HEK293 (cell line): ENCODE measurements around the gene RPS14.

Source experiments
- GLI2 ChIP-seq: fragments of 450-650 bp; formaldehyde crosslinking; IDR thresholded peaks from 2 replicates; pipeline ENCODE4; 2017; ENCODE audit warnings: missing biosample characterization, missing genetic modification characterization, low read depth, borderline replicate concordance
- PRDM1 ChIP-seq: fragments of 450-650 bp; formaldehyde crosslinking; IDR thresholded peaks from 2 replicates; pipeline ENCODE4; 2016; ENCODE audit warnings: missing biosample characterization, missing genetic modification characterization
- SALL2 ChIP-seq: fragments of 450-650 bp; formaldehyde crosslinking; IDR thresholded peaks from 2 replicates; pipeline ENCODE4 v1.5.0; 2017; ENCODE audit warnings: missing biosample characterization, mild to moderate bottlenecking, missing genetic modification characterization, borderline replicate concordance
- TCF7L2 ChIP-seq: IDR thresholded peaks from 2 replicates; pipeline ENCODE4 v1.6.1; 2011; ENCODE audit warnings: low read depth, mild to moderate bottlenecking, inconsistent platforms, low read length, moderate library complexity, borderline replicate concordance
- TSHZ1 ChIP-seq: fragments of 450-650 bp; formaldehyde crosslinking; IDR thresholded peaks from 2 replicates; pipeline ENCODE4 v1.5.1; 2016; ENCODE audit warnings: missing biosample characterization, missing genetic modification characterization, borderline replicate concordance
- ZBTB1 ChIP-seq: fragments of 450-650 bp; formaldehyde crosslinking; IDR thresholded peaks from 2 replicates; pipeline ENCODE4 v1.5.1; 2016; ENCODE audit warnings: missing biosample characterization, missing genetic modification characterization
- ZNF133 ChIP-seq: fragments of 450-650 bp; formaldehyde crosslinking; IDR thresholded peaks from 2 replicates; pipeline ENCODE4 v1.5.1; 2016; ENCODE audit warnings: missing biosample characterization, missing genetic modification characterization
- ZNF146 ChIP-seq: fragments of 450-650 bp; formaldehyde crosslinking; IDR thresholded peaks from 2 replicates; pipeline ENCODE4 v1.5.1; 2016; ENCODE audit warnings: missing biosample characterization, missing genetic modification characterization
- ZNF341 ChIP-seq: fragments of 450-650 bp; formaldehyde crosslinking; IDR thresholded peaks from 2 replicates; pipeline ENCODE4; 2016; ENCODE audit warnings: low read depth, missing biosample characterization, missing genetic modification characterization
- ZNF423 ChIP-seq: fragments of 450-650 bp; formaldehyde crosslinking; IDR thresholded peaks from 2 replicates; pipeline ENCODE4 v1.5.1; 2016; ENCODE audit warnings: missing biosample characterization, missing genetic modification characterization
- ZNF488 ChIP-seq: fragments of 450-650 bp; formaldehyde crosslinking; IDR thresholded peaks from 2 replicates; pipeline ENCODE4 v1.5.1; 2016; ENCODE audit warnings: missing biosample characterization, missing genetic modification characterization
- ZNF501 ChIP-seq: fragments of 450-650 bp; formaldehyde crosslinking; IDR thresholded peaks from 2 replicates; pipeline ENCODE4 v1.5.1; 2016; ENCODE audit warnings: missing biosample characterization, missing genetic modification characterization
- ZNF513 ChIP-seq: fragments of 450-650 bp; IDR thresholded peaks from 2 replicates; pipeline ENCODE4 v1.5.1; 2018; ENCODE audit warnings: missing biosample characterization, missing genetic modification characterization
- ZNF518A ChIP-seq: fragments of 450-650 bp; formaldehyde crosslinking; conservative IDR thresholded peaks from 2 replicates; pipeline ENCODE4 v1.5.1; 2016; ENCODE audit warnings: low read depth, missing biosample characterization, missing genetic modification characterization
- ZNF580 ChIP-seq: fragments of 450-650 bp; formaldehyde crosslinking; IDR thresholded peaks from 2 replicates; pipeline ENCODE4 v1.5.1; 2016; ENCODE audit warnings: missing biosample characterization, missing genetic modification characterization
- ZNF747 ChIP-seq: fragments of 450-650 bp; formaldehyde crosslinking; IDR thresholded peaks from 2 replicates; pipeline ENCODE4 v1.5.1; 2016; ENCODE audit warnings: missing biosample characterization, missing genetic modification characterization
- ZNF768 ChIP-seq: fragments of 450-650 bp; formaldehyde crosslinking; IDR thresholded peaks from 2 replicates; pipeline ENCODE4 v1.5.1; 2018; ENCODE audit warnings: missing biosample characterization, mild to moderate bottlenecking, missing genetic modification characterization
- ZNF777 ChIP-seq: fragments of 450-650 bp; formaldehyde crosslinking; IDR thresholded peaks from 2 replicates; pipeline ENCODE4 v1.5.1; 2017; ENCODE audit warnings: missing biosample characterization, missing genetic modification characterization, borderline replicate concordance
- ZNF843 ChIP-seq: fragments of 450-650 bp; formaldehyde crosslinking; IDR thresholded peaks from 2 replicates; pipeline ENCODE4 v1.5.1; 2016; ENCODE audit warnings: missing biosample characterization, missing genetic modification characterization
- ZSCAN16 ChIP-seq: fragments of 450-650 bp; formaldehyde crosslinking; IDR thresholded peaks from 2 replicates; pipeline ENCODE4 v1.5.1; 2016; ENCODE audit warnings: missing biosample characterization, missing genetic modification characterization
- ZSCAN18 ChIP-seq: fragments of 450-650 bp; formaldehyde crosslinking; IDR thresholded peaks from 2 replicates; pipeline ENCODE4 v1.5.1; 2016; ENCODE audit warnings: missing biosample characterization, missing genetic modification characterization
- ZSCAN23 ChIP-seq: fragments of 450-650 bp; formaldehyde crosslinking; IDR thresholded peaks from 2 replicates; pipeline ENCODE4 v1.5.1; 2016; ENCODE audit warnings: missing biosample characterization, missing genetic modification characterization
- ZSCAN30 ChIP-seq: fragments of 450-650 bp; IDR thresholded peaks from 2 replicates; pipeline ENCODE4 v1.5.1; 2018; ENCODE audit warnings: missing biosample characterization, mild to moderate bottlenecking, missing genetic modification characterization, moderate library complexity

Gene RPS14

GRCh38 chr5:150449517-150450339 is at the start of gene RPS14 (continued):
- TF ChIP-seq TSHZ1 (tag by site-specific recombination) (no peak), ZNF513 (tag by site-specific recombination) (0 out of 2 replicates have a peak, but pooled peaks have one; percentile 16), ZNF747 (tag by site-specific recombination) (no peak), ZNF843 (tag by site-specific recombination) (peak; percentile 86), ZNF777 (no peak), ZNF146 (tag by site-specific recombination) (peak; percentile 37; the same call in 1 of the 2 replicates), ZSCAN30 (tag by site-specific recombination) (peak; percentile 78), ZNF341 (peak; percentile 7; the same call in 1 of the 2 replicates), ZNF768 (no peak), ZNF423 (tag by site-specific recombination) (no peak), ZNF501 (tag by site-specific recombination) (peak; percentile 98), ZNF133 (tag by site-specific recombination) (no peak), ZSCAN18 (tag by site-specific recombination) (no peak; the same call in none of the 2 replicates), PRDM1 (tag by site-specific recombination) (peak; percentile 31; the same call in 1 of the 2 replicates), ZNF518A (peak; percentile 100), ZBTB1 (tag by site-specific recombination) (0 out of 2 replicates have a peak, but pooled peaks have one; percentile 8), TCF7L2 (no peak), ZNF580 (peak; percentile 100), ZSCAN23 (tag by site-specific recombination) (peak; percentile 87; the same call in 1 of the 2 replicates), ZSCAN16 (tag by site-specific recombination) (no peak), GLI2 (tag by site-specific recombination) (no peak), ZNF488 (tag by site-specific recombination) (no peak), SALL2 (tag by site-specific recombination) (no peak)
